Skin epidermis (tissue), 12 donors: ENCODE results near the gene SORCS2.
"Not testable (repeated sequence)": the region's sequence is repeated elsewhere in the genome, so short reads cannot be mapped to it uniquely, and the experiment has no call there.

Experiments used
- H3K27ac ChIP-seq, 21 experiments: fragments of 200-600 bp; sonication (generic) in 11 of 21; one replicate each; pipeline ENCODE4 v1.5.0; 2020; ENCODE audit warnings: mild to moderate bottlenecking in 3 of 21, inconsistent platforms in 2 of 21, moderate library complexity in 2 of 21
- H3K4me3 ChIP-seq, 7 experiments: fragments of 200-600 bp; sonication (generic) in 2 of 7; one replicate each; pipeline ENCODE4 v1.5.0; 2020; ENCODE audit warnings: inconsistent platforms in 2 of 7, mild to moderate bottlenecking in 2 of 7, moderate library complexity in 1 of 7

The SORCS2 gene

DNA sequence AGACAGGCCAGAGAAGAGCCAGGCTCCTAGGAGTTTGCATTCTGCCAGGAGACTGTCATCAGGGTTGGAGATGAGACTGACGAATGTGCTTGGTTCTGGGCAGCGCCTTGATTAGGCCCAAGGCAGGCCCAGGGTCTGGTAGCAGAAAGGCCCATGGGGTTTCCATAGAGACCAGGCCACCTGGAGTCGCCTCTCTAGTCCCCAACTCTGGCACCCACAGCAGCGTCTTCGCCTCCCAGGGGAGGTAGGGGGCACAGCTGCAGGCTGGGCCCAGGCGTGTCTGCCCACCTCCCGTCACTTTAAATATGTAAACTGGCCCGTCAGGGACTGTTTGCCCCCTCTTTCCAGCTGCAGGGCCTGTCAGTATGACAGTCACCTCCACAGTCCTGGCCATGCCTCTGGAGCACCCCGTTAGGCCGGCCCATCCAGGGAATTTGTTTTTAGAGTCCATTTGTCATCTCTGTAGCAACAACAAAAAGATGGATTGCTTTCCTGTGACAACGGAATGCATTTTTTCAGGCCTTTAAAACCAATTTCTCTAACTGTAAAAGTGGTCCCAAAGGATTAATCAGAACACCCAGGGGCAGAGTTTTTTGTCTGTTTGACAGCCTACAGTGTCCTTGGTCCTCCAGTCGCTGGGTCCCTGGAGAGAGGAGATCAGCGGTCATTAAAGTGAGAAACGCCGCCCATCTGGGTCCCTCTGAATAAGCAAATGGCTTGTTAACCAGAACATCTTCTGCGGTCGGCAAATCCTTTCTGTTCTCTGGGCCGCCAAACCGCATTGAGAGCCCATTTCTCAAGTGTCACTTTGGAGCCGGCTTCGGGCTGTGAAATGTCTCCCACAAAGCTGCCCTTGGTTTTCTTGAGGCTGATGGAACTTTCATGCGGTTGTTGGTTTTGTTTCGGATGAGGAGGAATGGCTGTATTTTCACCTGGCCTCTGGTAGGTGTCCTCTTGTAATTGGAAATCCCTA, 395.4 kb downstream of the SORCS2 start:
- Histone ChIP-seq H3K27ac (no peak overlapping the region), H3K4me3 (no peak overlapping the region)

- H3K4me3 ChIP-seq: no peak overlapping the region
- H3K27ac ChIP-seq: no peak overlapping the region
Observed at GRCh38 chr4:7590189-7590588, 397.9 kb downstream of the SORCS2 start.

DNA sequence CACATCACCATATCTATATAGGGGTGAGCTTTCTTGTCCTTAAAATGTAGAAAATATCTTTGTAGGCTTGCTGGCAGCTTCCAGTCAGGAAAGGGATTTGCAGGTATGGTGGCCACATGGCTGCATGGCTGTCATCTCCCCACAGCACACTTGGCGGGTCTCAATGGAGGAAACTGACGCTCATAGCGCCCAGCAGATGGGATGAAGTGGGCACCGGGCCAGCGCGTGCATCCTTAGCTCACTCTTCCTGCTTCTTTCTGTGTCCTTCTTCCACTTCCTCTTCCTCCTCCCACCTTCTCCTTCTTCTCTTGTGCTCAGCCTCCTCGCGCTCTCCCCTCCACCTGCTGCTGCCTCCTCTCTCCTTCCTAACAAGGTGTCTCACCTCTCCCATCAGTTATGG, 398.6 kb downstream of the SORCS2 start:
- no peak overlapping the region for H3K4me3 ChIP-seq
- no peak overlapping the region for H3K27ac ChIP-seq

GRCh38 chr4:7591409-7592053, 399.2 kb downstream of the SORCS2 start:
- no peak overlapping the region for H3K4me3 ChIP-seq
- H3K27ac ChIP-seq: no peak overlapping the region

DNA sequence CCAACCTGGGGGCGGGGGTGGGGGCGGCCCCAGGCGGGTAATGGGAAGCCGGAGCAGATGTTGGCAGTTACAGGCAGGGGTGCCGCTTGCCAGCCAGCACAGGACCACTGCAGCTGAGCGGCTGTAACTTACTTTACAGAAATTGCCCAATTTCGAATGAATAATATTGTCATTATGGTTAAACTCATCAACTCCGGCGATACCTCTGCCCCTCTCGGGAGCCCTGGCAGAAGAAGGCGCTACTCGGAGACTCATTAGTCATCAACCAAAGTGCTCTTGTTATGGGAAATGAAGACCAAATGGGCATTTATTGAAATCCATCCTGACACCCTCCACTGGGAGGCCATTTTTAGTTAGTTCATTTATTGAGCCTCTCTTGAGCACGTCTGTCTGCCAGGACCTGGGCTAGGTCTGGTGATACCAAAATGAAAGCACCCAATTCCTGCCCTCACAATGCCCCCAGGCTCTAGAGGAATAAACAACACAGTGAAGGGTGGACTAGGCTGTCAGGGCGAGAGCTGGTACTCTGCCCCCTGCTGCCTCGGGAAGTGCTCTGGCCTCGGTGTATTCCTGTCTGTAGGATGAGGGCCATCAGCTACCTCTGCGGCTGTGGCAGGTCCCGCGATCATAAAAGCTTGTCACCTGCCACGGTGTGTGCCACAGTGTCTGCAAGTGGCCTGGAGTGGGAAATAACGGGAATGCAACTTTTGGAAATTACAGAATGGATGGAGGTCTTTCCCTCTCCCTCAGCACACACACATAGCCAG, 401.5 kb downstream of the SORCS2 start:
- H3K4me3 ChIP-seq: no peak overlapping the region
- no peak overlapping the region for H3K27ac ChIP-seq

DNA sequence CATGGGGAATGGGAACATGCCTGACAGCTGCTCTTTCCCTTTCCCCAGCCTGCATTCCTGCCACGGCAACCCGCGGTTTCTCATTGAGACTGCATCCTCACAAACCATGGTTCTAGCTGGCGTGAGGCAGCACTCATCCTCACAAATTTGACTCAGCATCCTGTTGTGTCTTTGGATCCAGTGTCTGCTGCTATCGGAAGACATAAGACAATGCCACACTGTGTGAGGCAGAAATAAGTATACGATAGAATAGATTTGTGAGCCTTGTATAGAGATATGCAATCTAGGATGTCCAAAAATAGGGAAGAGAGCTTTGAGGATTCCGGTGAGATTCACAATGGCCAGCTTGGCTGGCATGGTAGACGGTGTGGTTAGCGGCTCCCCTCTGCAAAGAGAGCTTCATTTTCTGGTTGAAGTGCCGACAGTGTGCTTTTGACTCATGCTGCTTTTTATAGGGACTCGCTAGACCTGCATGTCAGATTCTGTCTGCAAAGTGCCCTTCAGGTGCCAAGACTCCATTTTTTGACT, 403.7 kb downstream of the SORCS2 start:
- no peak overlapping the region for H3K27ac ChIP-seq
- no peak overlapping the region for H3K4me3 ChIP-seq

DNA sequence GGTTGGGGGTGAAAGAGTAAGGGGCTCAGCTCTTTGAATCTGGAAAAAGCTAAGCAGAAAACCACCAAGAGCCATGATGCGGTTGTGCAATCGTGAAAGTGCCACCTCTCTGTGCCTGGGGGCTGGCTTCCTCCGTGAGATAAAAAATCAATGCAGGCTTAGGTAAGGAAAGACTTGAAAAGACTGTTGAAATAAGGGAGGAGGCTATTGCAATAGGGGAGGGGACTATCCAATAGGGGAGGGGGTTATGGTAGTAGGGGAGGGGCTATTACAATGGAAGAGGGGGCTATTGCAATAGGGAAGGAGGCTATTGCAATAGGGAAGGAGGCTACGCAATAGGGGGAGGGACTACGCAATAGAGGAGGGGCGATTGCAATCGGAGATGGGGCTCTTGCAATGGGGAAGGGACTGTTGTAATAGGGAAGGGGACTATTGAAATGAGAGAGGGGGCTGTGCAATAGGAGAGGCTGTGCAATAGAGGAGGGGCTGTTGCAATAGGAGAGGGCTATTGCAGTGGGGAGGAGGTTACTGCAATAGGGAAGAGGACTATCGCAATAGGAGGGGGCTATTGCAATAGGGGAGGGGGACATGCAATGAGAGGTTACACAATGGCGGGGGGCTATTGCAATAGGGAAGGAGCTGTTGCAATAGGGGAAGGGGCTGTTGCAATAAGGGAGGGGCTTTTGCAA, 404.7 kb downstream of the SORCS2 start:
- H3K4me3 ChIP-seq: no peak overlapping the region

GRCh38 chr4:7598939-7599790, 406.8 kb downstream of the SORCS2 start:
- Histone ChIP-seq H3K27ac (no peak overlapping the region), H3K4me3 (no peak overlapping the region)

More for the DNA sequence above, 404.7 kb downstream of the SORCS2 start:
- no peak overlapping the region for H3K27ac ChIP-seq

- Histone ChIP-seq H3K4me3 (no peak overlapping the region), H3K27ac (no peak overlapping the region)
Observed at GRCh38 chr4:7600247-7600646, 407.9 kb downstream of the SORCS2 start.

DNA sequence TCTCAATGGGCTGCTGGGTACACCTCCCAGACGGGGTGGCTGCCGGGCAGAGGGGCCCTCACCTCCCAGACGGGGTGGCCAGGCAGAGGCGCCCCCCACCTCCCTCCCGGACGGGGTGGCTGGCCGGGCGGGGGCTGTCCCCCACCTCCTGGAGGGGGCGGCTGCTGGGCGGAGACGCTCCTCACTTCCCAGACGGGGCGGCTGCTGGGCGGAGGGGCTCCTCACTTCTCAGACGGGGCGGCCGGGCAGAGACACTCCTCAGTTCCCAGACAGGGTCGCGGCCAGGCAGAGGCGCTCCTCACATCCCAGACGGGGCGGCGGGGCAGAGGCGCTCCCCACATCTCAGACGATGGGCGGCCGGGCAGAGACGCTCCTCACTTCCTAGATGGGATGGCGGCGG, 409.8 kb downstream of the SORCS2 start:
- H3K4me3 ChIP-seq, H3K27ac ChIP-seq: not testable (repeated sequence)

GRCh38 chr4:7607156-7607910, 415.0 kb downstream of the SORCS2 start:
- H3K27ac ChIP-seq: no peak overlapping the region
- H3K4me3 ChIP-seq: no peak overlapping the region

DNA sequence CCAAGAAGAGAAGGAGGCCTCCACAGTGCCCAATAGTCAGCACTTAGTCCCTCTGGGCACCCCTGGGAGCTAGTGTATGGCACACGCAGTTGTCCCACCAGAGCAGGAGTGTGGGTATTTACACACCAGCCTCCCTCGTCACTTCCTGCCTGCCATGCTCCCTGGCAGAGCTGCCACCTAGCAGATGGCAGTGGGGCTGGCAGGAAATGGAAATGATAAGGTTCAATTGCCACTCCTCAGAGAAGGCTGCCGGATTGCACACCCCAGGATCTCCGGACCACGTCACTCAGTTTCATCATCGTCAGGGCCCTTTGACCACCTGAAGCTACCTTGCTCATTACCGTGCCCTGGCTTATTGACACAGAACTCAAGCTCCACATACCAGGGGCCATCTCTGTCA, 415.7 kb downstream of the SORCS2 start:
- no peak overlapping the region for H3K27ac ChIP-seq
- H3K4me3 ChIP-seq: no peak overlapping the region

DNA sequence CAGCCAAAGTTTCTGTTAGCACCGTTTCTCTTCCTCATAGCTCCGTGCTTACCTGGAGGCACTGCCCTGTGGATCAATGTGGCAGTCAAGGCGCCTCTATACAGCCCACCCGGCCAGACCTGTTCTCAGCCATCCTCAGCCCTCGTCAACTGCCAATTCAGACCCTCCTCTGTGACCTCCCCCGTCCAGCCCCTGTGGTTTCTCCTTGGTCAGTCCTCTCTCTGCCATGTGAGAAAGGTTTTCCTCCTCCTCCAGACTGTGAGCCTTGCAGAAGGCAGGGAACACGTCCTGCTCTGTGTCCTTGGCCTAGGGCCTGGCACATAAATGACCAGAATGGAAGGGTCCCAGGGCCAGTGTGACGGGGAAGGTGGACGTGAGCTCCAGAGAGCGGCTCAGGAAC, 417.0 kb downstream of the SORCS2 start:
- no peak overlapping the region for H3K27ac ChIP-seq
- no peak overlapping the region for H3K4me3 ChIP-seq

DNA sequence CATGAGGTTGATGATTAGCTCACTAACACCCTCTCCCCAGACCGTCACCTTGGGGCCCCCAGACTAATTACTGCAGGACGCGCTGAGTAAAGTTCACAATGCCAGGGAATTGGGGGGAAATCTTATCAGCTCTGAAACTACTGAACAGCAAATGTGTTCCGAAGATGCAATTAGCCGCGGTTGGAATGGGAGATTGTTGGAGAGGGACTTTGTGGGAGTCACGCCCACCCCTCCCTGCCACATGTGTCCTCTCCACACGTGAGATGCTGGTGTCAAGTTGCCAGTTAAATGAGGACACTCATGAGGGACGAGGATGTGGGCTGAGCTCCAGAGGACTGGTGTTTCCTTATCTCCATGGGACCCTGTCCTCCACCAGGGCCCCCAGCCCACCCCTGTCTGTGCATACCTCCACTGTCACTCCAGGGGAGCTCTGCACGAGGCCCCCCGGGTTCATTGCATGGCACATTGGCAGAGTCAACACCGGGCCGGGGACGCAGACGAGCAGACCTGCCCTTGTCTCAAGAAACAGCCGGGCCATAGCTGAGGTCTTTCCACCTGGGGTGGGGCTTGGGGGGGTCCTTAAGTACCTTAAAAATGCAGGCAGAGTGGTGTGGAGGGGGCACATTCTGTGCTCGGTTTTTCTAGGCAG, 417.8 kb downstream of the SORCS2 start:
- Histone ChIP-seq H3K27ac (no peak overlapping the region), H3K4me3 (no peak overlapping the region)

DNA sequence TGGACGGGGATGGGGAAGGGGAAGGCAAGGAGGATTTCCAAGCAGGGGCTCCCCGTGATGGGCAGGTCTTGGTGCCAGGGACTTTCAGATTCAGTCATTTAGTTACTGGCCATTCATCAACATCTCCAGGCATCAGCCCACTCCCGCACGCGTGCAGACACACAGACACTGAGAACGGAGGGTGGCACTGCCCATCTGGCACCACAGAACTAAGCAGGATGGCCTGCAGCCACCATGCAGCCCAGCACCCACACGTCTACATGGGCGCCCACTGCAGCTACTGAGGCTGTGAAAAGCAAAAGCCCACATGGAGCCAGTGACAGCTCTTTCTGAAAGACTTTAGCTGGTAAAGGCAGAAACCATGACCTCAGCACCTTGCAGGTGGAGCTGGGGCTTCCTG, 418.5 kb downstream of the SORCS2 start:
- Histone ChIP-seq H3K4me3 (no peak overlapping the region), H3K27ac (no peak overlapping the region)

DNA sequence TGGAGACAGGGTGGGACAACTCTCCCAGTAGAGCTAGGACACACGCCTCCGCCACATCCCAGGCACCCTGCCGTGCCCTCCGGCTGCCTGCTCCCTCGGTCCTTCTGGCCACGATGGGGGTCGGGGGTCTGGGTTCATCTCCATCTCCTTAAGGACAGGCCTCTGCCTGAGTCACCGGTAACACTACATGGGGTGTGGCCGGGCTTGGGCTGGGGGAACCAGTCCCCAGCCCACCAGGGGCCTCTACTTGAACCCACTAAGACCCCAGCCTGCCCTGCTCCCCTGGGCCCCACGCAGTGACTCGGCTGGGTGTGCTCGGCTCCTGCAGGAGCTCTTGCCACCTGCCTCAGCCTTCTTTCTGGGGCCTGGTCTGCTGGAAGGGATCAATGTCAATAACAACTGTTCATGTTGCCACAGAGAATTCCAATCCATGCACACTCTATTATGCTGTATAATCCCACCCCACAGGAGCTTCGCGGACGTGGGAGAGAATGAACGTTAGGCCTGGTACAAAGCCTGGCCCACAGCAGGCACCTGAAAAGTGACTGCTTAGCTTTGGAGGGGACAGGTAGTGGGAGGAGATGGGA, 420.1 kb downstream of the SORCS2 start:
- Histone ChIP-seq H3K4me3 (no peak overlapping the region), H3K27ac (no peak overlapping the region)

- Histone ChIP-seq H3K27ac (no peak overlapping the region), H3K4me3 (no peak overlapping the region)
Observed at GRCh38 chr4:7614350-7614949, 422.1 kb downstream of the SORCS2 start.
